ENCODE measurements around the gene RUVBL1.

RUVBL1 gene

GRCh38 chr3:128131897-128132646 is 8.5 kb upstream of the RUVBL1 start:
- DNase-seq, result no peak

- DNase-seq, result no peak
Measured at GRCh38 chr3:128128251-128128650, 4.6 kb upstream of the RUVBL1 start.

- no peak for DNase-seq
Measured at GRCh38 chr3:128127236-128127635, 3.6 kb upstream of the RUVBL1 start.

GRCh38 chr3:128123156-128123537 is 465 bp downstream of the RUVBL1 start:
- no peak for DNase-seq

GRCh38 chr3:128122013-128122412 is 1.6 kb downstream of the RUVBL1 start:
- DNase-seq, result no peak

GRCh38 chr3:128113817-128114794 is 9.5 kb downstream of the RUVBL1 start:
- no peak for DNase-seq

GRCh38 chr3:128112357-128112968 is 11.1 kb downstream of the RUVBL1 start:
- peak; percentile 7 for DNase-seq

GRCh38 chr3:128111147-128111546 is 12.5 kb downstream of the RUVBL1 start:
- DNase-seq, result no peak

- DNase-seq, result no peak
Measured at GRCh38 chr3:128107834-128108233, 15.8 kb downstream of the RUVBL1 start.

- no peak for DNase-seq
Measured at GRCh38 chr3:128103136-128103676, 20.4 kb downstream of the RUVBL1 start.

GRCh38 chr3:128100638-128101037 is 23.0 kb downstream of the RUVBL1 start:
- no peak for DNase-seq

- DNase-seq, result no peak
Measured at GRCh38 chr3:128100161-128100560, 23.5 kb downstream of the RUVBL1 start.

GRCh38 chr3:128098234-128098633 is 25.4 kb downstream of the RUVBL1 start:
- no peak for DNase-seq

- DNase-seq, result peak; percentile 78
Measured at GRCh38 chr3:128095222-128095703, 28.3 kb downstream of the RUVBL1 start.

- DNase-seq, result no peak
Measured at GRCh38 chr3:128094295-128095151, 29.1 kb downstream of the RUVBL1 start.

GRCh38 chr3:128091586-128091985 is 32.0 kb downstream of the RUVBL1 start:
- DNase-seq, result no peak

GRCh38 chr3:128089135-128089534 is 34.5 kb downstream of the RUVBL1 start:
- no peak for DNase-seq

GRCh38 chr3:128084675-128085021 is 39.0 kb downstream of the RUVBL1 start:
- no peak for DNase-seq

- DNase-seq, result no peak
Measured at GRCh38 chr3:128083980-128084674, 39.5 kb downstream of the RUVBL1 start.

- no peak for DNase-seq
Measured at GRCh38 chr3:128083396-128083795, 40.2 kb downstream of the RUVBL1 start.

- DNase-seq, result no peak
Measured at GRCh38 chr3:128082546-128082945, 41.1 kb downstream of the RUVBL1 start.

Measured in stimulated activated CD4-positive, alpha-beta T cell treated with anti-CD3 and anti-CD28 coated beads, Interleukin-4, amount 100 ng/mL, for 1 hour (primary cell).